Ishikawa (cell line): ENCODE measurements around the gene PCYT1A.

Experiments used
- CEBPB ChIP-seq: IDR thresholded peaks from 2 replicates; pipeline ENCODE4 v1.6.1; 2012
- EGR1 ChIP-seq: IDR thresholded peaks from 2 replicates; pipeline ENCODE4 v1.6.1; 2012
- EP300 ChIP-seq: IDR thresholded peaks from 2 replicates; pipeline ENCODE4 v1.6.1; 2012; ENCODE audit warnings: borderline replicate concordance
- FOXM1 ChIP-seq: IDR thresholded peaks from 2 replicates; pipeline ENCODE4 v1.6.1; 2012; ENCODE audit warnings: low read depth, borderline replicate concordance
- RAD21 ChIP-seq: IDR thresholded peaks from 2 replicates; pipeline ENCODE4 v1.6.1; 2012; ENCODE audit warnings: low read depth
- REST ChIP-seq: IDR thresholded peaks from 2 replicates; pipeline ENCODE4 v1.6.1; 2012; ENCODE audit warnings: low read depth, mild to moderate bottlenecking
- TAF1 ChIP-seq: IDR thresholded peaks from 2 replicates; pipeline ENCODE4 v1.6.1; 2012; ENCODE audit warnings: low read depth, mild to moderate bottlenecking
- TCF12 ChIP-seq: IDR thresholded peaks from 2 replicates; pipeline ENCODE4 v1.6.1; 2012; ENCODE audit warnings: low read depth
- USF1 ChIP-seq: IDR thresholded peaks from 2 replicates; pipeline ENCODE4 v1.6.1; 2012
- YY1 ChIP-seq: IDR thresholded peaks from 2 replicates; pipeline ENCODE4 v1.6.1; 2012; ENCODE audit warnings: low read depth
- ZBTB7A ChIP-seq: IDR thresholded peaks from 2 replicates; pipeline ENCODE4 v1.6.1; 2012; ENCODE audit warnings: low read depth
- TF ChIP-seq, protein P1 (sequence below): IDR thresholded peaks from 2 replicates; pipeline ENCODE4 v1.6.1; 2012

DNA sequence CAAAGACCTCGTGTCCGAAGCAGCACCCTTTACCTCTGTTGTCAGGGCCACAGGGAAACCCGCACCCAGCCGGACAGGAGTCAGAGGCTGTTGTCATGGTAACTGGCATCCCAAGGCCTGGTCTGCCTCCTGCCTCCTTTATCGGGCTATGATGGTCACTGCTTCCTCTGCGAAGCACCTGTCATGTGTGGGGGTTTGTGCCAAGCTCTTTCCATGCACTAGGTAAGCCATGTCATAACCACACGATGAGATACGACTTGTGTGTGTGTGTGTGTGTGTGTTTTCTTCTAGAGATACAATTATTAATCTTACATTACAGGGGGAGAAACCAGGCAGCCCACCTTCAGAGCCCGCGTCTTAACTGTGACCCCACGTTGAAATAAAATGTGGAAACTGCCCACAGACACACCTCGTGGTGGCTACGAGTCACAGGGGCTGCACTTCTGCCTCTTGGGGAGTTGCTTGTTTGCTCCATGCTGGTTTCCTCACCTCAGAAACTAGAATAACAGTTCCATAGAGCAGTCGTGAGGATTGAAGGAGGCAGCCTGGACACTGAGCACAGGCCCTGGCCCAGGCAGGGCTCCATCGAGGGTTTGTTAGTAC lies 94.3 kb downstream of the PCYT1A start:
- TF ChIP-seq EGR1 (no peak), TAF1 (no peak), YY1 (no peak), REST (no peak), CEBPB (no peak), RAD21 (no peak), EP300 (no peak), TCF12 (no peak), USF1 (no peak), FOXM1 (no peak), ZBTB7A (no peak)
- TF ChIP-seq, protein P1, sequence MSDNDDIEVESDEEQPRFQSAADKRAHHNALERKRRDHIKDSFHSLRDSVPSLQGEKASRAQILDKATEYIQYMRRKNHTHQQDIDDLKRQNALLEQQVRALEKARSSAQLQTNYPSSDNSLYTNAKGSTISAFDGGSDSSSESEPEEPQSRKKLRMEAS = no peak
